Measurements from ENCODE around the gene IRX4. TPM values are rescaled to one million over a fixed set of nuclear protein-coding genes. Genes with fewer than 3 reads are reported as not detected.

Gene IRX4
- total and polyA plus RNA-seq, 2 donors (not counting 3 experiments of a cell fraction or from before 2014, with no cell fraction given): not detected

DNA sequence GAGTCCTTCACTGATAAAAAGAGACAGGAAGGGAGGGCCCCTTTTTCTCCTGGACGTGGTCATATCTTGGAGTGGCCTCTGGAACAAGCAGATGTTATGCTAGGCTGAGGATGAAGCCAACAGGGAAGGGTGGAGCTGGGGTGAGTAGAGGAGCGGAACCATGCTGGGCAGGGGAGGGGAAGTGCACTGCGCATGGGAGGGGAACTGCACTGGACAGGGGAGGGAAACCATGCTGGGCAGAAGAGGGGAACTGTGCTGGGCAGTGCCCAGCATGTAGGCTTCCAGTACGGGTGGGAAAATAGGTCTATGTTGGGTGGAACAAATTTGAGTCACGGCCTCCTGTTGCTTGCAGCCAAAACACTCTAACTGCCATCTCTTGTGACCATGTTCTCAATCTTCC is 19.3 kb upstream of the IRX4 start:
- H2AFZ ChIP-seq (ENCODE audit: low read depth, low read length): no peak overlapping the region
- H3K9me1 ChIP-seq (replicated peaks; ENCODE audit: control insufficient read depth, extremely low read depth, insufficient read depth, low read length): no peaks in the 10 kb centered on the region
- H3K9ac ChIP-seq (replicated peaks; ENCODE audit: extremely low read depth, insufficient read depth, low read length): no peak overlapping the region
- no peaks in the 10 kb centered on the region for H4K20me1 ChIP-seq (replicated peaks; ENCODE audit: control insufficient read depth, extremely low read depth, insufficient read depth, low read length)
- no peak overlapping the region for H3K4me2 ChIP-seq (ENCODE audit: insufficient read depth, low read length)
- H3K79me2 ChIP-seq (ENCODE audit: control insufficient read depth, insufficient read depth, low read length): no peaks in the 10 kb centered on the region
- CTCF ChIA-PET: no interaction called here
- dilution Hi-C loops (cut with MboI; ENCODE audit: extremely low pct_ligation_motif_present, low sequenced_read_pairs) (no loop called here), intact Hi-C loops (cut with micrococcal nuclease) (no loop called here)
- no peaks in the 10 kb centered on the region for H3K4me1 ChIP-seq (ENCODE audit: control insufficient read depth, extremely low read depth, insufficient read depth, low read length)
- POLR2A ChIA-PET: no interaction called here
- no peak for FAIRE-seq
- BruUV-seq (replicated peaks): no TSS peak
- TF ChIP-seq POLR2AphosphoS5 (IDR thresholded peaks at IDR 0.05; ENCODE audit: insufficient read depth, low read depth, low read length) (no peak), MYC (IDR thresholded peaks at IDR 0.05; ENCODE audit: low read depth, low read length) (no peak), FOS (IDR thresholded peaks at IDR 0.05; ENCODE audit: borderline replicate concordance, insufficient read depth, low read length) (no peak), EZH2 (IDR thresholded peaks at IDR 0.05; ENCODE audit: borderline replicate concordance, low read depth, low read length, severe bottlenecking) (no peak), POLR2A (IDR thresholded peaks at IDR 0.05; ENCODE audit: low read depth, low read length) (no peak), JUN (IDR thresholded peaks at IDR 0.05; ENCODE audit: borderline replicate concordance, insufficient read depth, insufficient read length, low read depth) (no peak), GATA2 (IDR thresholded peaks at IDR 0.05; ENCODE audit: insufficient read depth, insufficient read length, low read depth, low read length) (no peak)
- TF ChIP-seq, protein P1, sequence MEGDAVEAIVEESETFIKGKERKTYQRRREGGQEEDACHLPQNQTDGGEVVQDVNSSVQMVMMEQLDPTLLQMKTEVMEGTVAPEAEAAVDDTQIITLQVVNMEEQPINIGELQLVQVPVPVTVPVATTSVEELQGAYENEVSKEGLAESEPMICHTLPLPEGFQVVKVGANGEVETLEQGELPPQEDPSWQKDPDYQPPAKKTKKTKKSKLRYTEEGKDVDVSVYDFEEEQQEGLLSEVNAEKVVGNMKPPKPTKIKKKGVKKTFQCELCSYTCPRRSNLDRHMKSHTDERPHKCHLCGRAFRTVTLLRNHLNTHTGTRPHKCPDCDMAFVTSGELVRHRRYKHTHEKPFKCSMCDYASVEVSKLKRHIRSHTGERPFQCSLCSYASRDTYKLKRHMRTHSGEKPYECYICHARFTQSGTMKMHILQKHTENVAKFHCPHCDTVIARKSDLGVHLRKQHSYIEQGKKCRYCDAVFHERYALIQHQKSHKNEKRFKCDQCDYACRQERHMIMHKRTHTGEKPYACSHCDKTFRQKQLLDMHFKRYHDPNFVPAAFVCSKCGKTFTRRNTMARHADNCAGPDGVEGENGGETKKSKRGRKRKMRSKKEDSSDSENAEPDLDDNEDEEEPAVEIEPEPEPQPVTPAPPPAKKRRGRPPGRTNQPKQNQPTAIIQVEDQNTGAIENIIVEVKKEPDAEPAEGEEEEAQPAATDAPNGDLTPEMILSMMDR (IDR thresholded peaks at IDR 0.05; ENCODE audit: extremely low read depth in 1 of 2, insufficient read depth in 1 of 2, low read depth in 1 of 2, low read length in 2 of 2): no peak
- TF ChIP-seq, protein P2, sequence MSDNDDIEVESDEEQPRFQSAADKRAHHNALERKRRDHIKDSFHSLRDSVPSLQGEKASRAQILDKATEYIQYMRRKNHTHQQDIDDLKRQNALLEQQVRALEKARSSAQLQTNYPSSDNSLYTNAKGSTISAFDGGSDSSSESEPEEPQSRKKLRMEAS (IDR thresholded peaks at IDR 0.05; ENCODE audit: insufficient read depth, insufficient read length): no peak
- no peak overlapping the region for H3K4me3 ChIP-seq (replicated peaks in 1 of 3; ENCODE audit: insufficient read depth in 1 of 3, low read depth in 1 of 3, low read length in 3 of 3)
- no peak for DNase-seq (ENCODE audit: low read depth, low spot score)
- H3K9me3 ChIP-seq (replicated peaks; ENCODE audit: control insufficient read depth, insufficient read depth, low read length): no peaks in the 10 kb centered on the region
- H3K36me3 ChIP-seq (ENCODE audit: control insufficient read depth in 2 of 2, extremely low read depth in 1 of 2, insufficient read depth in 2 of 2, low read length in 2 of 2): no peaks in the 10 kb centered on the region
- H3K27ac ChIP-seq (ENCODE audit: insufficient read depth, low read depth, low read length): no peak overlapping the region
- H3K27me3 ChIP-seq (ENCODE audit: control insufficient read depth in 2 of 2, insufficient read depth in 2 of 2, low read length in 2 of 2): no peaks in the 10 kb centered on the region
